ENCODE data around the gene DENND1B.

DENND1B gene

GRCh38 chr1:197775282-197776262 is at the start of gene DENND1B:
TSS of gene DENND1B (minus strand) at chr1:197775480. CDS start at chr1:197775155, 325 bp downstream.
- DNase-seq (ENCODE audit: low spot score) = peak; percentile 61

DNA sequence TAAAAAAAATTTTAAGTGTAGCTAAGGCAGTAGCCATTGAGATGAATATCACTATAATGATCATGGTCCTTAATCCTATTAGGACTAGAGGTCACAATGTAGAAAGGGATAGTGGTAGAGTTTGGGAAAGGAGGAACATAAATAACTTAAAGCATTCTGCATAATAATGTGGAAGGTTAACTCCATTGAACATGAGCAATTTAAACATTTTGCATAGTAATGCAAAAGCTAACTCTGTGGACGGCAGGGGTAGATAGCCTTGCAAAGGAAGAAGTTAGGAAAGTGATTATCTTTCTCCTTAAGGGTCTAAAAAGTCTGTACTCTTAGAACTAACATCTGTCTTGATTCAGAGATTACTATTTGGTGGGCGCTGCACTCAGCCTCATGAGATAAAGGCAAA is 39.0 kb upstream of the DENND1B start:
- DNase-seq (ENCODE audit: low spot score) = no peak

- DNase-seq (ENCODE audit: low spot score) = no peak
These were observed 38.5 kb upstream of the DENND1B start for GRCh38 chr1:197813741-197814140.

- DNase-seq (ENCODE audit: low spot score) = no peak
These were observed 36.5 kb upstream of the DENND1B start for GRCh38 chr1:197811769-197812168.

DNA sequence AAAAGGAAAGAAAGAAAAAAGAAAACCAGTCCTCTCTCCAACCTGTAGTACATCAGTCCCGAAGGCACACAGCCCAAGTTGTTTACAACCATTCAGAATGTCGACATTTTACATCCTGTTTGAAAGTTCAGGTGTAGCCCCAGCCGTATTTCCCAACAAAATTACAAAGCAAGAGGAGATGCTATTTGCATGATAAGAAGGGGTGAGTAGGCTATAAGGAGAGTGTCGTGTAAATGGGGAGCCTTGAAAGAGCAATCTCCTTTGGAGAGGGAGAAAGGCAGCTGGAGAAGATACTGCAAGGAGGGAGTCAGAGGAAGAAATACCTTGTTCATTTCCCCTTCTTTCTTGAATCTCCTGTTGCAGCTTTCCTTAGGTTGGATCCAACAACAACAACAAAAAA is 35.5 kb upstream of the DENND1B start:
- DNase-seq (ENCODE audit: low spot score) = no peak

DNA sequence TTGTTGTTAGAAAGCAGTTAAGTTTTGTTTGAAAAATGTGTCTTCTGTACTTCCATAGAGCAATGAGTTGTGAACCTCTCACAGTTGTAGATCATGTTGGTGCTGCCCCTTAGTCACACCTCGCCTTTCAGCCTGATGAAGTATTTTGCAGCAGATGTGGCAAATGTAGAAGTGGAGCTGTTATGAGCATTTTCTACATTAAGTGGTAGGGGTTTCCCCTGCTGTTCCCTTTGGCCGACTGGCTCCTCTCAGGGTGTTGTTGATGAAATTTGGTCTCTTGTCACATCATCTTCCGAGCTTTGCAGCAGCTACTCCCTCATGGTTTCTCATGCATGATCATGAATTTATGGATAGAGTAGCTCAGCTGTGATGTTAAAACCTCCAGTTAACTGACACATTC is 33.6 kb upstream of the DENND1B start:
- no peak for DNase-seq (ENCODE audit: low spot score)

GRCh38 chr1:197807739-197808453 is 32.6 kb upstream of the DENND1B start:
- no peak for DNase-seq (ENCODE audit: low spot score)

DNA sequence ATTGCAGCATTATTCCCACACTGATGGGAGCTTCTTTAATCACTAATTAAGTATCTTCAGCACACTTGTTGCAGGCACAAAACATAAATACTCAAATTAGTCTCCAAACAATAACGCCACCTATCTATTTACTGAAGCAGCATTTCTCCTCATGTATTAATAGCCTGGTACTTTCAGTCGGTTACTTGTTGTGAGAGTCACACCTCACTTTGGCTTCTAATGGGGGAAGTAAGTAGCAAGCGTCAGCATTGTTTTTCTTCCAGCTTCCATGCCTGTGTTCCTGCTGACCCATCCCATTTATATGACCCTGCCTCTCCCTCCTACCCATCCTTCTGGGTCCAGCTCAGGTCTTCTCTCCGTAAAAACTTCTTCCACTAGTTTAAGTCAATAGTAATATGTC is 31.9 kb upstream of the DENND1B start:
- DNase-seq (ENCODE audit: low spot score) = no peak

DNA sequence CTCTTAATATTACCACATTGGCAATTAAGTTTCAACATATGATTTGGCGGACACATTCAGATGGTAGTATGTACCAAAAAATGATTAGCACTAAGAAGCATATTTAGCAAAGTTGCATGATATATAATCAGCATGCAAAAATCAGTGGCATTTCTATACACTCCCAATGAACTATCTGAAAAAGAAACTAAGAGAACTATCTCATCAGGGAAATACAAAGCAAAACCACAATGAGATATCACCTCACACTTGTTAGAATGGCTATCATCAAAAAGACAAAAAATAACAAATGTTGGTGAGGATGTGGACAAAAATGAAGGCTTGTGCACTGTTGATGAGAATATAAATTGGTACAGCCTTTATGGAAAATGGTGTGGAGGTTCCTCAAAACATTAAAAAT is 31.4 kb upstream of the DENND1B start:
- no peak for DNase-seq (ENCODE audit: low spot score)

DNA sequence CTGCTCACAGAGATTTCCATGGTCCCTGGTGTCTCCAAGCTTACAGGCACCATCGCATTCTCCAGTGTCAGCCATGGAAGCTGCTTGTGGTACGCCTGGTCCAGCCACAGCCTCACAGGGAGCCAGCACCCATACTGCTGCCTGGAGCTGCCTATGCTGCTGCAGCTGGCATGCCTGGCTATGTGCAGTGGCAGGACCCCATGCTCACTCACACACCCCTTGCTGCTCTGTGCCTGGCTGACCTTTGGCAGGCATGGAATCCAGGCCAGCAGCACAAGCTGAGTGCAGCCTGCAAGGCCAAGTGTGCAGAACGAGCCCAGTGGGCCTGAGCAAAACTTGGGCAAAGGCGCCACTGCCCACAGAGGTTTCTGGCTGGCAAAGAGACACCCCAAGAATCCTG is 26.4 kb upstream of the DENND1B start:
- no peak for DNase-seq (ENCODE audit: low spot score)

DNA sequence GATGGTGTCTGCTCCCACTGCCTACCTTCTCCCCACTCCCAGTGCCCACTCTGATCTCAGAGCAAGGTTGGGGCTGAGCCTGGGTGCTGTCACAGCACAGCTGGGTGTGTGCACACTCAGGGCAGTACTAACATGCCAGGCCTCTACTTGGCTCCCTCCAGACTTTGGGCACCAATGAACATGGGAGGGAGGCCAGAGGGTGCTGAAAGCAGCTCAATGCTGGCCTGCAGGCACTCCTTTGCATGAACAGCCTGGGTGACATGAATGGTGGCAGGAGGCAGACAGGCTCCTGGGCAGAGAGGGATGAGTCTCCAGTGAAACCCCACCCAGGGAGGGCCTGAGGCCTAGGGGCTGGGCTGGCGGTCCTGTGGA is 25.8 kb upstream of the DENND1B start:
- DNase-seq (ENCODE audit: low spot score) = no peak

DNA sequence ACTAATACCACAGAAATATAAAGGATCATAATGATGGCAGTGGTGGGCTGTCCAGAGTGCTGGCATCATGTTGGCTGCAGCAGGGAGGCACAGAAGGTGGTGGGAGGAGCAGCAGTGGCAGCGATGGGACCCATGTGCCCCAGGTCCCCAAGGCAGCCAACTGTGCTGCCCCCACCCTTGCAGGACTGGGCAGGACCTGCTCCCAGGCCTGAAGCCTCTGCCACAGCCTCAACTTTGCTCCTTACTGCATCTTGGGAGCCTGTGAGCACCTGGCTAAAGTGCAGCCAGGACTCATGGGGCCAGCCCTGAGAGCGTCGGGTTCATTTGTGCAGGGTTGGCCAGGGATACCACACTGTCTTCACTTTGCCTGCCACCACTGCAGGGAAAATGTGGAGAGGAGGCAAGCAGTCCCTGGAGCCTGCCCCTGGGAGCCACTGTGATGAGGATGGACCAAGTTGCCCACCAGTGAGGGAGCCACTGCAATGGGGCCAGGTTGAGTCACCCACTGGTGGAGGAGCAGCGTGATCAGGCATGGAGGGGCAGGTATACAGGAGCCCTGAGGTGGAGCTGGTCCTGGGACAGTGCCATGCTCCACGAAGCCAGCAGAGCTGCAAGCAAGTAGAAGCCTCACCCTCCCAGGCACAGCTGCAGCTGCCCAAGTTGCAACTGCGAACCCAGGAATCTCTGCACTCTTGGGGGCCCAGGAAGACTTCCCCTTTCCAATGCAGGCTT is 25.3 kb upstream of the DENND1B start:
- DNase-seq (ENCODE audit: low spot score) = no peak

- no peak for DNase-seq (ENCODE audit: low spot score)
These were observed 24.0 kb upstream of the DENND1B start for GRCh38 chr1:197799271-197799670.

- no peak for DNase-seq (ENCODE audit: low spot score)
These were observed 23.2 kb upstream of the DENND1B start for GRCh38 chr1:197798492-197798891.

DNA sequence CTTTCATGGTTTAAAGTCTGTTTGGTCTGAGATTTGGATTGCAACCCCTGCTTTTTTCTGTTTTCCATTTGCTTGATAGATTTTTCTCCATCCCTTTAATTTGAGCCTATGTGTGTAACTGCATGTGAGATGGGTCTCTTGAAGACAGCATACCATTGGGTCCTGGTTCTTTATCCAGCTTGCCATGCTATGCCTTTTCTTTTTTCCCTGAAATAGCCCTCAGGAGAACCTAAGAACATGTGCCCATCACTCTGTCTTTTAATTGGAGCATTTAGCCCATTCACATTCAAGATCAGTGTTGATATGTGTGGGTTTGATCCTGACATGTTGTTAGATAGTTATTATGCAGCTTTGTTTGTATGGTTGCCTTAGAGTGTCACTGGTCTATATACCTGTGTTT is 21.7 kb upstream of the DENND1B start:
- no peak for DNase-seq (ENCODE audit: low spot score)

- DNase-seq (ENCODE audit: low spot score) = no peak
These were observed 13.8 kb upstream of the DENND1B start for GRCh38 chr1:197788741-197789739.

DNA sequence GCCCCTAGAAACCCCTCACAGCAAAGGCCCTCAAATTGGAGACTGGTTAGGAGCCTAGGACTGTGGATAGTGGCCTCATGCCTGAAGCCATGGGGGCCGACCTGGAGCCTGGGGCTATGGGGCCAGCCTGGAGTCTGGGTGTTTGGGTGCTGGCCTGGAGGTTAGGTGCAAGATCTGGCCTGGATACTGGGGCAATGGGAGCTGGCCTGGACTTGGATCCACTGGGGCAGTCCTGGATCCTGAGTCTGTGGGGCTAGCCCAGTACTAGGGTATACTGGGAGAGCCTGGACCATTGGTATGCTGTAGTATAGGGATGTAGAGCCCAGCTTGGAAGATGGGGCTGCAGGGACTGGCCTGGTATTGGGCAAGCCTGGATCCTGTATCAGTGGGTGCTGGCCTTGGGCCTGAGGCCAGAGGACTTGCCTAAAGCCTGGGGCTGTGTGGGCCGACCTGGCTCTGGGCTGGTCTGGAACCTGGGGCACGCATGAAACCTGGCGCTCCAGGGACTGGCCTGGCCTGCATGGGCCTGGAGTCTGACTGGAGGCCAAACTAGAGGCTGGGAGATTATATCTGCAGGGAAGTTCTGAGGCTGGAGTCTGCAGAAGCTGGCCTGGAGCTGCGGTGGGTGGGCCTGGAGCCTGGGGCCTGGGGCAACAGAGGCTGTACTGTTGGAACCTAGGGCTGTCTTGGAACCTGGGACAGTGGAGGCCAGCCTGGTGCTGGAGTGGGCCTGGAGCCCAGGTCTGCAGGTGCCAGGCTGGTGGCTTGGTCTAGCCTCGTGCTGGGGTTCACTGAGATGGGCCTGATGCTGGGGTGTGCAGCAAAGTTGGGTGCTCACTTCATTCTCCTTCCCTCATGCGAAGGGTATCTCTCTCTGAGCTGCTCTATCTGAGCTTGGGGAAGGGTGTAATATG is 12.6 kb upstream of the DENND1B start:
- DNase-seq (ENCODE audit: low spot score) = no peak

GRCh38 chr1:197787056-197787455 is 11.8 kb upstream of the DENND1B start:
- DNase-seq (ENCODE audit: low spot score) = no peak

- no peak for DNase-seq (ENCODE audit: low spot score)
These were observed 11.0 kb upstream of the DENND1B start for GRCh38 chr1:197786280-197786679.

DNA sequence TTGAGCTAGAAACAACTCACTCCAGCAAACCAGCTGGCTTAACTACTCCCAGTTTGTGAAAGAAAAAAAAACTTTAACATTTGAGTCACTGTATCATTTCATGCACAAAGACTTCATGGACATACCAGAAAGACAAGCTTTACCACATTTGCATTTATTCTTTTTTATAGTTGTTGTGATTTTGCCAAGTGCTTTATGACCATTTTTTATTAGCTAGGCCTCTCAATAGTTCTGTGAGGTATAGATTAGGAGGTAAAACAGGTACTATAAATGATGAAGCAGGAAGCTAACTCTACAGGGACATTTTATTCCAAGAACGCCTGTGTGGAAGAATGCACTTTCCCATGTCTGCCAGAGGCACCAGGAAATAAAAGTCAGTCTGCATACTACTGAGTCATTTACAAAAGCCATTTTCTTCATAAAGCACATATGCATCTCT is 8.2 kb upstream of the DENND1B start:
- DNase-seq (ENCODE audit: low spot score) = peak; percentile 79
